Endothelial cell of hepatic sinusoid (primary cell): ENCODE measurements around the gene SCRN1.
"Not testable (repeated sequence)": the region's sequence is repeated elsewhere in the genome, so short reads cannot be mapped to it uniquely, and the experiment has no call there.

Experiments
- in situ Hi-C: cut with HindIII; loops from 2 replicates; pipeline ENCODE4 v1.10.0; 2017; ENCODE audit warnings: low sequenced_read_pairs

SCRN1 gene

DNA sequence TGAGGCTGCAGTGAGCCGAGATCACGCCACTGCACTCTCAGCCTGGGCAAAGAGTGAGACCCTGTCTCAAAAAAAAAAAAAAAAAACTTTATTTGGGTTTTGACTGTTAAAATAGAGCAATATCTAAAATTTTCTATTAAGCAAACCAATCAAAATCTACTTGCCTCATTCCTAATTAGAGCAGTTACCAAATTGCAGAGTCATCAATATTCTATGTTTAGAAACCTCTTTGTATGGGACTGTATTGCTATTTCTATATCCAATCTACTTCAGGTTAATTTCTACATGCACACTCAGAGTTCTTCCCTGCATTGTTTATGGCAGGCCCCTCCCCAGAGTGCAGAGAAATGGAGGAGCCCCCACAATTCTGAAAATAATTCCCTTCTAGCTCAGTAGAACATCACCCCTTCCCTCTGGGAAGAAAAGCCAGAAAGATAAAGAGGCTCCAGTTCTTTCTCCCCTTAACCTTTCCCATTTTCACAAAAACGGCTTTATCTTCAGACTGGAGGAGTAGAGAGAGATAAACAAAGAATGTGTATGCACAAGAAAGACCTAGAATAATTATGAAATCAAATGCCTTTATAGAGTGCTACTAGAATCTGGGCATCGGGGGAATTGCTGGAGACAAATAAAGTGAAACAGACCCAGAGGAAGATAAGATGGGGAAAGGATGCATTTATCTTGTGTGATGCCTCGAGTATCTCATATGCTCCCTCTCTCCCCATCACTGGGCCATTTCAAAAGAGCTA, 17.9 kb downstream of the SCRN1 start:
- in situ Hi-C loops = no loop called here

DNA sequence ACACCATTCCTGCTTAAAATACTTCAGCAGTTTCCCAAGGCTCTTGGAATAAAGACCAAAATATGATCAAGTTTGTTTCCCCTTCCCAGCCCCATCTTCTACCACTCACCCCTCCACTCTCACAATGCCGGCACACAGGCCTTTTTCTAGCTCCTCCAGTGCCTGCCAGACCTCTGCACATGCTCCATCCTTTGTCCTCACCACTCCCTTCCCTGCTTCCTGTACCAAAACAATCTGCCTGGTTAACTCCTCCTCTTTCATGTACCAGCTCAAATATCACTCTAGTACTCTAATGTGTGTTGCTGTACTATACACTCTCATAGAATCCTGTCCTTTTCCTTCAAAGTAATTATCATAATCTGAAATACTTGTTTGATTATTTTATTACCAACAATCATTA, 19.4 kb downstream of the SCRN1 start:
- in situ Hi-C loops = no loop called here

DNA sequence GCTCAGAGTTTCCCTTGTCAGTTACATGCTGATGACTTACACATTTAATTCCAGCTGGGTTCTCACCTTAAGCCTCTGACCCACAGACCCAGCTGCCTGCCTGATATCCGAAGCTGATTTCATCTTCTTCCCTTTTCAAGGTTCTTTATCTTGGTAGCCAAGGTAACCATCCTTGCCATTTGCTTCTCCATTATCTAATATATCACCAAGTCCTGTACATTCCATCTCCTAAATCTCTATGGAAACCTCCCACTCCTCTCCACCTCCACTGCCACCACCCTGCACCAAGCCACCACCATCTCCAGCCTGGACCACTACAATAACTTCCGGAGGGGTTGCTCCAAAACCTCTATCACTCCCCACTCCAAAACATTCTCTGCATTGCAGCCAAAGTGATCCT, 19.9 kb downstream of the SCRN1 start:
- in situ Hi-C loops = no loop called here

DNA sequence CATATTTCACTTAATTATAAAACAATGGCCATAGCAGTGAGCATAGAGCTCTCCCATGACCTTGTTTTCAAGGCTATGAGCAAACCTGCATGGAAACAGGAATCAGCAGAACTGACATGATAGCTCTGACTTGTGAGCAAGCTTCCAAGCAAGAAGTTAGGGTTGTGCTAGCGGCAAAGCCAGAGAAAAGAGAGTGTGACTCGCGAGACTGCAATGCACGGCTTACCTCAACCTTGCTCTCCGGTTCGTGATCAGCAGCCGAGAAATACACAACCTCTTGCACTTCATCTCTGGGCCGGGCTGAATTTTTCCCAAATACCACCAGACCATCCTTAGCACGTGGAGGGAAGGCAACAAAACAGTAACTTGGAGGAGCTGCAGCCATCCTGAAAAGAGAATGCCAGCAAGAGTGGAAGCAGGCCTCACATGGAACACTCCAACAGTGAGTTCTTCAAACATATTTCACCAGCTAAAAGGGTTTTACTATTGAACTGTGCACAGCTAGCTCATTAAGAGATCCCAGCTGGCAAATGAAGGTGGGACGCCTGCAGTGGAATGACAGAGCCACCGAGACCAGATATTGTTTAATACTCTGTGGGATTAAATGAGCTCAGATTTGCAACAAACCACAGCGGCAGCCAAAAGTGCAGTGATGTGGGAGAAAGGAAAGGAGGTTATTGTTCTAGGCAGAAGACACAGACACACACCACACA, 20.8 kb downstream of the SCRN1 start:
- in situ Hi-C loops = no loop called here

DNA sequence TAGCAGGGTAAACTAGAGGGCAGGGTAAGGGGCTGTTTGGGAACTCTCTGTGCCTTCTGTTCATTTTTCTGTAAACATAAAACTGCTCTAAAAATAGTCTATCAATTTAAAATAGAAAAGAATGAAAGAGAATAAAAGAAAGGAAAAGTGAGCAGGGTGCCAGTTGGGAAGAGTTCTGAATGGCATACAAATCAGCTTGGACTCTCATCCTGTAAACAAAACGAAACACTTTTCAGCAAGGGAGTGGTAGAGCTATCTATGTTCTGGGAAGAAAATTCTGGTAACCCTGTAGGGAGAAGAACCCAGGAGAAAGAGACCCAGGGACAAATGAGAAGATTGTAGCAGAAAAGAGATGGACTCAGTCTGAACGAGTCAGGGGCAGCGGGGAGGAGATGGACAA, 24.6 kb downstream of the SCRN1 start:
- in situ Hi-C loops = no loop called here

DNA sequence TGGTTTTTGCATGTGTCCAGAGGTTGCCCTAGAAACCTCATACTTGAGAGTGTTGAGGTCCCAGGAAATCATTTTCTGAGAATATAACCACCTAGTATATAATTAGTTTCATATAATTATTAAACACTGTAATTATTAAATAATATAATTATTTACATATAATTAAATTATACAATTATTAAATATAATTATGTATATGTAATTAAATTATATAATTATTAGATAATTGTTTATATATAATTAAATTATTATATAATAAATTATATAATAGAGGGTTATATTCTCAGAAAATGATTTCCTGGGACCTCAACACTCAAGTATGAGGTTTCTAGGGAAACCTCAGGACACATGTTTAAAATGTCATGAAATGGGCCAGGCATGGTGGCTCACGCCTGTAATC, 27.6 kb downstream of the SCRN1 start:
- in situ Hi-C loops = no loop called here

DNA sequence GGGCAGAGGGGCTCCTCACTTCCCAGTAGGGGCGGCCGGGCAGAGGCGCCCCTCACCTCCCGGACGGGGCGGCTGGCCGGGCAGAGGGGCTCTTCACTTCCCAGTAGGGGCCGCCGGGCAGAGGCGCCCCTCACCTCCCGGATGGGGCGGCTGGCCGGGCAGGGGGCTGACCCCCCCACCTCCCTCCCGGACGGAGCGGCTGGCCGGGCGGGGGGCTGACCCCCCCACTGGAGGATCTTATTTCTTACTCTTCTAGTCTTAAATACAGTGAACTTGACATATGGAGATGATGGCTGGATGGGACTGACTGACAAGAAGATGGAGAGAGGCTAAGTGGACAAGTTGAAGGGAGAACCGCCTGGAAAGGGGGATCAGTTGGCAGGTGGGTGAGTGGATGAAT, 28.0 kb downstream of the SCRN1 start:
- in situ Hi-C loops = not testable (repeated sequence)

DNA sequence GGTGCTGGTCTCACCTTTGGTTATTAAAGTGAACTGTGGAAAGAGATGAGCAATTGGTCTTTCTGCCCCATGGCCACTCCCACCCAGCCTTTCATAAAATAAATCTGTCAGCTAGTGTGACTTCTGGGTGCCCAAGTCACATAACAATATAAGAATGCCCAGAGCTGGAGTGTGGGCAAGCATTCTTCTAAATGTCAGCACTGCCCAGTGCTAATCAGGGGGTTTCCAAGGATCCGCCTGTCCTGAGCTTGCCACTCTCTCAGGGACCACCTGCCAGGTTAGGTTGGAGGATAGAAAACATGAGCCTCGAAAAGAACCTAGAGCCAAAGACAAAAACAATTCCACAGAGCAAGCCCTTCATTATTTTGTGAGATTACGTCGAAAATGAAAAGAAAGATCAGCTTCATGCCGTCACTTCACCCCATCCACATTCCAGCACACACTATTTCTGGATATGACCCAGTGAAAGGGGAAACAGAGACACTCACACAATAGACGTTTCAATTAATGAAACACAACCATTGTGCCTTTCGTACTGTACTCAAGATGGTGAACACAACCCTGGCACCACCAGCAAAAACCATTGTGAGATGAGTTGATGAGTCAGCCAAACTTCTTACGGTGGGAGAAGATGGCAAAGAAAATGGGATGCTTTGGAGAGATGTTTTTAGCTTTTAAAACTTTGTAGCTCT, 30.8 kb downstream of the SCRN1 start:
- in situ Hi-C loops = no loop called here

DNA sequence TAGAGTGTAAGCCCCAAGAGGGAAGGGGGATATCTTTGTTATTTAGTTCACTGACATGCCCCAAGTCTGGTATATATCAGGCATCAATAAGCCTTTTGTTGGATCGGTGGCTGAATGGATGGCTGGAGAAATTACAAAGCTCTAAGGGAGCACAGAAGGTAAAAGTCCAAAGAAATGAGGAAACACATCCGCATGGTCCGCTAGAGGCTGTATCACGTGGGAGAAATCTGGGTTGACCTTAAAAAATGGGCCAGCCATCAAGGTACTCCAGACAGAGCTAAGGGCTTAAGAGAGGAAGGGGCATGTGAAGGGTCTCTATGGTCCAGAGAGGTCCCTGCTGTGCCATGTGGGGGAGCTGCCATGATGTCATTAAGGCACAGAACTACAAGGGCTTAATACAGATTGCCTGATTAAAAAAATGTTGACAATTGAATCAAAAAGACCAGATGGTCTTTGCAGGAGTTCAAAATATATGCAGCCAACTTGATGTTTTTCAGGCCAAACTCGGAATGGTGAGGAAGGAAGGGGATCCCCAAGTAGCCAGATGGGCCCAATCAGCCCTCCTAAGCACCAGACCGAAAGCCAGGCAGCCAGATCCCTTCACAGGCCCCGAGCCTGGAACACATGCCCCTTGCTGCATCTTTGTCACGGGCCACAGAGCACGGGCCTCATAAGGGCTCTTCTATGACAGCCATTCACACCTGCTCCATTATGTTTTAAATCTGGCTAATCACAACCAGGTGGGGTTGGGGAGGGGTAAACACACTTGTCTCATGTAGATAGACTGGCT, 31.9 kb downstream of the SCRN1 start:
- in situ Hi-C loops = no loop called here

DNA sequence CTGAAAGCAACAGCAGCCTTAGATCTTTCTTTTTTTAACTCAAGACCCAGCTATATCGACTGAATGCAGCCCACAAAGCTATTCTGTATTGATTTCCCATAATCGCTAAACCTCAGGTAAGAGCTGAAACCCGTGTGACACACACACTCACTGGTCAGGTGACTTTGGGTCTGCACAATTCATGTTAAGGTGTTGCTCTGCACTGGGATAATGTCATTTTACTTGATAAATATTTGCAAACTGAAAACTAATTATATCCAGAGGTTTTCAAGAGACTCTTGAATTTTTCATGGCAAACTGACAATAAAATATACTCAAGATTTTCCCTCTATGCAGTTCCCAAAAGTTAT, 33.1 kb downstream of the SCRN1 start:
- in situ Hi-C loops = no loop called here

DNA sequence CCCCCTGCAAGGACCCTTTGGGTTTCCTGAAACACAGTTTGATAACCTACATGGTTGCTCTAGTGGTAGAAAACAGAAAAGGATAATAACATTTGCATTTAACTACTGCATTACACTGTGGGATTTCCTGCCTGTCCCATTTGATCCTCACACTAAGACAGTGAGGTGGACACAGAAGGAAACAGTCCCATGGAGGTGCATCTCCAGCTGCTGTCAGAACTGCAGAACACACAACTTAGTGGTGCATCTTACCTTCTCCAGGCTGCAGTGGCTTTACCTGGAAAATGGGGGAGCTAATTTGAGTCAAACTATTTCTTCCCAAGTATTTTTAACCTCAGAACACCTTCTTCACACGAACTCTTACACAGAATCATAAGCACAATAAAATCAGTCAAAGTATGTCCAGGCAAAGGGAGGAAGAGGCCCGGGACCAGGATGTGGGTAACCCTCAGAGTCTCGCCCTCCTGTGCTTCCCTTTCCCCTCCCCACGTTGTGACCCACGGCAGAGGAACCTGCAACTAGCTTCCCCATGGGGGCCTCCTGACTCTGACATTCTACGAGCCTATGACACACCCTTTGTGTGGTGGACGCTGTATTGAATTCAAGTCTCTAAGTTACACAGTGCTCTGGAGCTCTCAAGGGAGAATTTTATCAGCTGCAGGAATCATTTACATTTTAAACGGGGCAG, 33.7 kb downstream of the SCRN1 start:
- in situ Hi-C loops = no loop called here

DNA sequence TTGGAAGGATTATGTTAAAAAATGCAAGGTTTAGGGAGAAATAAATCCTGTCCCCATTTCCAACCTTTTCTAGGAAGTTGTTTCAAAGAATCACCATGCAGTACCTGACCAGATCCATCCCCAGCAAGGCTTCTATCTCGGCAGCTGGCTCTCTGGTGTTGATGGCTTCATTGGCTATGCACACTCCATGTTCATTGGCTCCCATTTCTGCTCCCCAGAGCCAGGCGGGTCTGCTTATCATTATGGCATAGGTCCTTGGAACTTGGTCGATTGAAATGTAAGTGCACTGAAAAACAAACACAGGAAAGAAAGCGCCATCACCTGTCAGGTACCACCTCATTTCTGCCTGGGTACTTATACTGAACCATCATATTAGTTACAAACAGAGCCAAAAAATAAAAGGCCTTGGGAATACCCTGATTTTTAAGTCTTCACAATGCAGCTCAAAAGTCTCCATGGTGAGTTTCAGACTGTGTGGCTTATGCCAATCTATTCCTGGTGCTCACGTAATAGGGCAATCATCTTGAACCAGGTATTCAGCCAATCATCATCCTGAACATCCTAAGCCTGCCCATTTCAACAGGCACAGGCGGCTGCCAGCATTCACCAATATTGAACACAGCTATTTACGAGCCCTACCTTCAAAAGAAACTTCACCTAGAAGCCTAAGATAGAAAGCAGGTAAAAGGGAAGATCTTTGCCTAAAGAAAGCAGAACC, 34.4 kb downstream of the SCRN1 start:
- in situ Hi-C loops = no loop called here

DNA sequence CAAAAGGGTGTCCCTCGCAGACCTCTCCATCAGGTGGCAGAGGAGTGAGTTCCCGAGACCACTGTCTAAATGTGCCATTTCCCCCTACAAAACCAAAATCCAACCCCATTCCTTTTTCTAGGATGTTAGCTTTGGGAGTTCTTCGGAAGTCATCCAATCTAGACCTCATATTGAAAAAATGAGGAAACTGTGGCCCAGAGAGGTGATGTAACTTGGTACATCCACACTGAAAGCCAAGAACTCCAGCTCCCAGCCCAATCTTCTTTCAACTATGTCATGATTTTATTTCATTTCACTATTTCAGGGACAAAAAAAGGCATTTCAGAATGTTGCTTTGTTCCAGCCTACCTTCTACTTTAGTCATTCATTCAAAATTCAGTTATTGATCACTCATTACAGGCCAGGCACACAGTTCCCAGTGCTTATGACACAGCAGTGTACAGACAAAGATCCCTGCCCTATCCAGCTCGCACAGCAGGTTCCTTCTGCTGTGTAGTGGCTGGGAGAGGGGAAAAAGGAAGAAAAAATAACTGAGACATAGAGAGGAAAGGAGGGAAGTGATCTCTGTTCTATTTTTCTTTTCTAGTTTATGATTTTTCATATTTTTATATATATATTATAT, 35.8 kb downstream of the SCRN1 start:
- in situ Hi-C loops = loop anchor here (5.0 kb wide), 1 partner anchor 78 kb away; no protein-coding TSS in a partner anchor

DNA sequence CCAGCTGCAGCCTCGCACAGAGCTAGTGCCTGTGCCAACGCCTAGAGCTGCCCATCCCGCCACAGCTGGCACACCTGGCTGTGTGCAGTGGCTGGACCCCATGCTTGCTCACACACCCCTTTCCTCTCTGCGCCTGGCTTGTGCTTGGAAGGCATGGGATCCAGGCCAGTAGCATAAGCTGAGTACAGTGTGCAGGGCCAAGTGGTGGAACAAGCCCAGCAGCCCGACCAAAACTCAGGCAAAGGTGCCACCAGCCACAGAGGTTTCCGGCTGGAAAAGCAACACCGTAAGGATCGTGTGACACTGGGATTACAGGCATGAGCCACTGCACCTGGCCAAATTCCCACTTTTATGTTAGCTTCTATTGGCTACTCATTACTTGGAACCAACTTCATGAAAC, 38.4 kb downstream of the SCRN1 start:
- in situ Hi-C loops = loop anchor here (5.0 kb wide), 1 partner anchor 81 kb away; no protein-coding TSS in a partner anchor

DNA sequence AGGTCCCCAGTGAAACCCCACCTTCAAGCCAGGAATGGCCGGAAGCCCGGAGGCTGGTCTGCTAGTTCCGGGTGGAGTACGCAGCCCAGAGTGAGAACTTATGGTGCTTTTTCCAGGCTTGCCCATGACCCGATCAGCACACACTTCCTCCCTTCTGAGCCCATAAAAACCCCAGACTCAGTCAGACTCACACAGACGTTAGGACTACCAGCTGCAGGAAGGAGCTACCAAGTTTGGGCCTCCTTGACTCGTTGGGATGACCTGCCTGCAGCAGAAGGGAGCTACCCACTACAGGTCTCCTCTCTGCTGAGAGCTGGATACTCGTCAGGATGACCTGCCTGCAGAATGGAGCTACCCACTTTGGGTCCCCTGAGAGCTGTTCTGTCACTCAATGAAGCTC, 39.1 kb downstream of the SCRN1 start:
- in situ Hi-C loops = loop anchor here (5.0 kb wide), 1 partner anchor 82 kb away; no protein-coding TSS in a partner anchor

DNA sequence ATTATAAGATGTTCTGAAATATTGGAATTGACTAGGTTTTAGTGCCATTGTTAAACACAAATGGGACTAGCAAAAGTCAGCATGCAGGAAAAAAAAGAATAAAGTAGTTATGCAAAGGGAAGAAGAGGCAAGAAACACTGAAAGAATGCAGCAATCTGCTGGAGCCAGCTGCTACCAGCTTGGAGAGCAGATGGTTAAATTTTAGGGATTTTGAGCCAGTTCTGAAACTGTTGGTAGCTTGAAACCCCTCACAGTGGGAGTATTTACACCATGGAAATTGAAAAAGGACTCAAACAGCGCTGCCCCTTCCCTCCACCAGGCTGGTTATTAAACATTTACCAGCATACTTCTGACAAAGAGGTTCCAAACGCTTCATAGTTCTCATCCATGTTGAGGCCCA, 41.0 kb downstream of the SCRN1 start:
- in situ Hi-C loops = no loop called here

DNA sequence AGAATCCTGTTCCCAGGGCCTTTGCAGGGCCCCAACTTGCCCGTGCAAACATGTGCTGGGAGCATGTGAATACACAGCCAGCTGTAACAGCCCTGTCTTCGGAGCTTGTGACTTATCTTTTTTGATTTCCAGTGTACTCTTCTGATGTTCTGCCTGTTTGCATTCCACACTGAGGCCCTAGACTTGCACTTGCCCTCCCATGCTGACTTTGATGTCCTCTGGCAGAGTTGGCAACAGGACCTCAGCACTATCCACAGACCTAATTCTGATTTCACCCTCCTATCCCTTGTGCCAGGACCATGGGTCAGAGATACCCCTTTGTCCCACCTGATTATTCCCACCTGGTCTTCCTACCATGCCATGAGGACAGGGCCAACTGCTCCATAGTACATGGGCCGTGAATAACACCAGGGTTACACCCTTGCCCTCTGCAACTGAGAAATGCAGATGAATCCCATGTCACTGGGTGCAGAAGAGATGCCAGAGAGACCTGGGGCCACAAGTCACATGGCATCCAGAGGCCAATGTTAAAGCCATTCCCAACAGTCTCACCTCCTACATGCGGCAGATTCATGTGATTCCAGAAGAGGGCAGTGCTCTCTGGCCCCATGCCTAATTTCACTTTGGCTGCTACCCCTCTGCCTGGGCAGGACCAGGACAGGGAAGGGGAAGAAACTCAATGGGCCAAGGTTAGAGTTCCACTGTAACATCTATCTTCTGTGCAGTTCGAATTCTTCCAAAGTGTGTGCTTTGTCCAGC, 43.0 kb downstream of the SCRN1 start:
- in situ Hi-C loops = no loop called here

DNA sequence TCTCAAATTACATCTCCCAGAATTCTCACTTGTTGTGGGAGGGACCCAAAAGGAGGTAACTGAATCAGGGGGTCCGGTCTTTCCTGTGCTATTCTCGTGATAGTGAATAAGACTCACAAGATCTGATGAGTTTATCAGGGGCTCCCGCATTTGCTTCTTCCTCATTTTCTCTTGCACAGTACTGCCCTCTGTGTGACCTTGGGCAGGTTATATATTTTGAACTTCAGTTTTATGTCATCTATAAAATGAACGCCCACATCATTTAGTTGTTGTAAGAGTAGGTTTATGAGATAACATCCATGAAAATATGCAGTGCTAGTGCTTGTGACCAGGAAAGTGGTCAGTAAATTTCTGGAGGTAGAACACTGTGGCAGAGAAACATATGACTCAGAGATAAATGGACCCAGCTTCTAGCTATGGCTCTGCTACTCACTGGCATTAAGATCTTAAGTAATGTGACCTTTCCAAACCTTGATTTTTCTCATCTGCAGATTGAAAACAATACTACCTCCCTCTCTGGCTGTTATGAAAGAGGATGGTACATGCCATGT, 44.3 kb downstream of the SCRN1 start:
- in situ Hi-C loops = no loop called here
